Gastrocnemius medialis (tissue), 4 donors: ENCODE results near the gene ELK4. TPM values are rescaled to one million over a fixed set of nuclear protein-coding genes. Genes with fewer than 3 reads are reported as not detected.

Experiments
- ATAC-seq, 2 donors: fragments of 150-250 bp; one replicate each; pipeline ENCODE4 v1.9.1; 2016
- DNase-seq, 2 donors: peaks; one replicate each; pipeline ENCODE4 v3.0.0-alpha.2; 2019
- H3K27ac ChIP-seq, 4 donors: fragments of 200-600 bp; sonication (generic); 1 replicate in 1 of 4; 2 replicates in 3 of 4; pipeline ENCODE4 v1.5.1; 2016 to 2018; ENCODE audit warnings: mild to moderate bottlenecking in 2 of 4, moderate library complexity in 1 of 4
- H3K27me3 ChIP-seq, 3 donors: fragments of 200-600 bp; sonication (generic) in 2 of 3; 1 replicate in 1 of 3; 2 replicates in 2 of 3; pipeline versions ENCODE4 v1.5.1 to v1.6.0; 2016 to 2019; ENCODE audit warnings: mild to moderate bottlenecking in 1 of 3, moderate library complexity in 1 of 3
- H3K36me3 ChIP-seq, 2 donors: fragments of 200-600 bp; sonication (generic) in 1 of 2; one replicate each; pipeline ENCODE4 v1.5.1; 2017 to 2018
- H3K4me1 ChIP-seq, 2 donors: fragments of 200-600 bp; sonication (generic) in 1 of 2; one replicate each; pipeline ENCODE4 v1.5.1; 2016 to 2017; ENCODE audit warnings: mild to moderate bottlenecking in 2 of 2
- H3K4me3 ChIP-seq, 4 donors: fragments of 200-600 bp; sonication (generic) in 3 of 4; 1 replicate in 1 of 4; 2 replicates in 3 of 4; pipeline ENCODE4 v1.5.1; 2016 to 2019; ENCODE audit warnings: mild to moderate bottlenecking in 2 of 4
- H3K9me3 ChIP-seq, 3 donors: fragments of 200-600 bp; sonication (generic) in 2 of 3; 1 replicate in 1 of 3; 2 replicates in 2 of 3; pipeline ENCODE4 v1.5.1; 2016 to 2019
- POLR2A ChIP-seq, 2 donors: fragments of 450-650 bp; IDR thresholded peaks; one replicate each; pipeline ENCODE4 v1.6.1; 2017; ENCODE audit warnings: antibody characterized with exemption in 2 of 2, mild to moderate bottlenecking in 2 of 2, moderate library complexity in 2 of 2
- in situ Hi-C, 4 donors: fragments of 200-750 bp; cut with MboI; loops; one replicate each; pipeline versions ENCODE4 v1.15.0 to v1.8.0; 2017; ENCODE audit warnings: low sequenced_read_pairs in 4 of 4
- intact Hi-C: fragments of 100-400 bp; cut with DNase I; formaldehyde crosslinking; loops from one replicate; pipeline ENCODE4 v1.15.1; 2023; ENCODE audit warnings: low total_unique reads
- total RNA-seq, 4 donors: library from RNA; depleted of rRNA; stranded (reverse); fragments of >200 nt; gene quantifications; one replicate each; pipeline versions ENCODE4 v1.1.0 to v1.2.3, GENCODE V29; 2016
- TF ChIP-seq, protein P1 (sequence below), 5 experiments: fragments of 450-650 bp in 3 of 5; fragments of 200-600 bp in 2 of 5; sonication (generic) in 2 of 5; IDR thresholded peaks in 4 of 5; conservative IDR thresholded peaks in 1 of 5; 1 replicate in 4 of 5; 2 replicates in 1 of 5; pipeline ENCODE4 v1.5.1; 2016 to 2019; ENCODE audit warnings: antibody characterized with exemption in 5 of 5, mild to moderate bottlenecking in 3 of 5, moderate library complexity in 3 of 5

ELK4 gene
- total RNA-seq, 4 donors from 2014 or later = 17.3 to 24.2 (median 20.1) TPM

DNA sequence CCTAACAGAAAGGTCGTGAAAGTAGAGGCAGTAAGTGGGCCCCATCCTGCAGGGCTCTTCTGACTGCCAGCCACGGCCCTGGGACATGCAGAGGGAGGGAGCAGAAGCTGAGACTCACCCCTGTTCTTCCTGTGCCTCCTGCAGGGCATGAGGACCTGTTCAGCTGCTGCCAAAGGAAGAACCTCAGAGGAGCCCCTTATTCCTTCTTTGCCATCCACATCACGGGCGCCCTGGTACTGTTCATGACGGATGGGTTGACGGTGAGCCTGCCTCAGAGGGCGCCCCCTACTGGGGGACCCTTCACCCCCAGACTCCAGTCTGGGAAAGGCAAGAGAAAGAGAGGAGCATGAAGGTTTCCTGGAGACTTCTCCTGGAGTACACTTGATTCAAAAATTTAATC lies 47.1 kb downstream of the ELK4 start:
- Histone ChIP-seq H3K4me3 (no peak overlapping the region), H3K4me1 (no peaks in the 10 kb centered on the region), H3K9me3 (no peaks in the 10 kb centered on the region), H3K36me3 (no peaks in the 10 kb centered on the region), H3K27ac (no peak overlapping the region), H3K27me3 (peaks cover 0 to 7% (median 5%) of the 10 kb centered on the region in 3 donors)
- TF ChIP-seq POLR2A (IDR thresholded peaks at IDR 0.05) = no peak
- TF ChIP-seq, protein P1, sequence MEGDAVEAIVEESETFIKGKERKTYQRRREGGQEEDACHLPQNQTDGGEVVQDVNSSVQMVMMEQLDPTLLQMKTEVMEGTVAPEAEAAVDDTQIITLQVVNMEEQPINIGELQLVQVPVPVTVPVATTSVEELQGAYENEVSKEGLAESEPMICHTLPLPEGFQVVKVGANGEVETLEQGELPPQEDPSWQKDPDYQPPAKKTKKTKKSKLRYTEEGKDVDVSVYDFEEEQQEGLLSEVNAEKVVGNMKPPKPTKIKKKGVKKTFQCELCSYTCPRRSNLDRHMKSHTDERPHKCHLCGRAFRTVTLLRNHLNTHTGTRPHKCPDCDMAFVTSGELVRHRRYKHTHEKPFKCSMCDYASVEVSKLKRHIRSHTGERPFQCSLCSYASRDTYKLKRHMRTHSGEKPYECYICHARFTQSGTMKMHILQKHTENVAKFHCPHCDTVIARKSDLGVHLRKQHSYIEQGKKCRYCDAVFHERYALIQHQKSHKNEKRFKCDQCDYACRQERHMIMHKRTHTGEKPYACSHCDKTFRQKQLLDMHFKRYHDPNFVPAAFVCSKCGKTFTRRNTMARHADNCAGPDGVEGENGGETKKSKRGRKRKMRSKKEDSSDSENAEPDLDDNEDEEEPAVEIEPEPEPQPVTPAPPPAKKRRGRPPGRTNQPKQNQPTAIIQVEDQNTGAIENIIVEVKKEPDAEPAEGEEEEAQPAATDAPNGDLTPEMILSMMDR (IDR thresholded peaks at IDR 0.05 in 4 of 5, conservative IDR thresholded peaks at IDR 0.05 in 1 of 5) = peak in 1 of 5 experiments; percentile 24
- in situ Hi-C loops (loop anchor here in 1 of 4 donors (5.0 kb wide), 1 partner anchor 73 kb away; no protein-coding TSS in a partner anchor), intact Hi-C loops (no loop called here)
- ATAC-seq (no peak), DNase-seq (no peak)

GRCh38 chr1:205583461-205584130 lies 48.2 kb downstream of the ELK4 start:
- Histone ChIP-seq H3K4me1 (no peaks in the 10 kb centered on the region), H3K9me3 (no peaks in the 10 kb centered on the region), H3K4me3 (no peak overlapping the region), H3K27me3 (peaks cover 0 to 7% (median 5%) of the 10 kb centered on the region in 3 donors), H3K27ac (peak overlapping the region in 2 of 4 donors; percentile 45 to 51), H3K36me3 (no peaks in the 10 kb centered on the region)
- intact Hi-C loops (no loop called here), in situ Hi-C loops (no loop called here)
- ATAC-seq = no peak
- TF ChIP-seq POLR2A (IDR thresholded peaks at IDR 0.05) = no peak
- TF ChIP-seq, protein P1 (IDR thresholded peaks at IDR 0.05 in 4 of 5, conservative IDR thresholded peaks at IDR 0.05 in 1 of 5) = no peak
- DNase-seq = no peak

GRCh38 chr1:205582471-205583291 lies 49.1 kb downstream of the ELK4 start:
- intact Hi-C loops (no loop called here), in situ Hi-C loops (no loop called here)
- peak overlapping the region; percentile 24 to 51 (median 48) for H3K27ac ChIP-seq
- H3K4me1 ChIP-seq = no peaks in the 10 kb centered on the region
- DNase-seq (no peak), ATAC-seq (peak; percentile 16 to 21)
- H3K36me3 ChIP-seq = no peaks in the 10 kb centered on the region
- H3K4me3 ChIP-seq = no peak overlapping the region
- no peaks in the 10 kb centered on the region for H3K9me3 ChIP-seq
- H3K27me3 ChIP-seq = peaks cover 0 to 7% (median 5%) of the 10 kb centered on the region in 3 donors
- TF ChIP-seq, protein P1 (IDR thresholded peaks at IDR 0.05 in 4 of 5, conservative IDR thresholded peaks at IDR 0.05 in 1 of 5) = no peak
- no peak for TF ChIP-seq POLR2A (IDR thresholded peaks at IDR 0.05)

- in situ Hi-C loops = no loop called here
- ATAC-seq = no peak
Observed at GRCh38 chr1:205582046-205582445, 49.8 kb downstream of the ELK4 start.

More at GRCh38 chr1:205582046-205582445, 49.8 kb downstream of the ELK4 start:
- no peaks in the 10 kb centered on the region for H3K4me1 ChIP-seq
- no peak for DNase-seq
- intact Hi-C loops = no loop called here
- no peak overlapping the region for H3K4me3 ChIP-seq
- peaks cover 0 to 7% (median 5%) of the 10 kb centered on the region in 3 donors for H3K27me3 ChIP-seq
- peak overlapping the region in 3 of 4 donors; percentile 45 to 51 (median 47) for H3K27ac ChIP-seq
- TF ChIP-seq POLR2A (IDR thresholded peaks at IDR 0.05) = no peak
- TF ChIP-seq, protein P1 (IDR thresholded peaks at IDR 0.05 in 4 of 5, conservative IDR thresholded peaks at IDR 0.05 in 1 of 5) = no peak
- no peaks in the 10 kb centered on the region for H3K36me3 ChIP-seq
- no peaks in the 10 kb centered on the region for H3K9me3 ChIP-seq
